CD14-positive monocyte (primary cell): Measurements from ENCODE around the gene ARIH2. TPM values are rescaled to one million over a fixed set of nuclear protein-coding genes. Genes with fewer than 3 reads are reported as not detected.

Source experiments
- DNase-seq, 3 donors: peaks; one replicate each; pipeline ENCODE4 v3.0.0-alpha.2; 2011 to 2022
- H2AFZ ChIP-seq: 2 replicates; pipeline ENCODE4 v1.6.0; 2012; ENCODE audit warnings: mild to moderate bottlenecking, low read depth, low read length, inconsistent platforms; ENCODE audit not compliant: insufficient read depth, poor library complexity, severe bottlenecking
- H3K27ac ChIP-seq, 2 donors: 1 replicate in 1 of 2; 2 replicates in 1 of 2; pipeline ENCODE4 v1.5.1; 2012 to 2013; ENCODE audit warnings: low read length in 2 of 2, control low read depth in 1 of 2, inconsistent platforms in 1 of 2, low read depth in 1 of 2, mild to moderate bottlenecking in 1 of 2
- H3K27me3 ChIP-seq, 2 donors: one replicate each; pipeline versions ENCODE4 v1.6.0 to v1.6.1; 2011 to 2013; ENCODE audit warnings: low read length in 2 of 2; ENCODE audit not compliant: control insufficient read depth in 2 of 2, insufficient read depth in 2 of 2
- H3K36me3 ChIP-seq, 2 donors: replicated peaks in 1 of 2; 1 replicate in 1 of 2; 2 replicates in 1 of 2; pipeline versions ENCODE4 v1.5.1 to v1.6.1; 2012 to 2013; ENCODE audit warnings: low read length in 2 of 2, control low read depth in 1 of 2, inconsistent platforms in 1 of 2, mild to moderate bottlenecking in 1 of 2; ENCODE audit not compliant: insufficient read depth in 2 of 2, control insufficient read depth in 1 of 2
- H3K4me1 ChIP-seq, 2 donors: 1 replicate in 1 of 2; 2 replicates in 1 of 2; pipeline versions ENCODE4 v1.5.1 to v1.6.1; 2012 to 2013; ENCODE audit warnings: low read length in 2 of 2, control low read depth in 1 of 2, inconsistent platforms in 1 of 2, mild to moderate bottlenecking in 1 of 2, moderate library complexity in 1 of 2; ENCODE audit not compliant: insufficient read depth in 2 of 2, control insufficient read depth in 1 of 2
- H3K4me2 ChIP-seq: replicated peaks from 2 replicates; pipeline ENCODE3; 2012; ENCODE audit warnings: low read length, moderate library complexity, mild to moderate bottlenecking; ENCODE audit not compliant: poor library complexity, severe bottlenecking; ENCODE audit errors: extremely low read depth
- H3K4me3 ChIP-seq, 3 experiments: fragments of 200-600 bp in 1 of 3; sonication (generic) in 1 of 3; replicated peaks in 1 of 3; 1 replicate in 2 of 3; 2 replicates in 1 of 3; pipeline ENCODE4 v1.5.1; 2011 to 2013; ENCODE audit warnings: low read length in 3 of 3, mild to moderate bottlenecking in 3 of 3, control low read depth in 2 of 3, low read depth in 2 of 3, inconsistent platforms in 1 of 3, moderate library complexity in 1 of 3
- H3K79me2 ChIP-seq: 2 replicates; pipeline ENCODE4 v1.6.0; 2012; ENCODE audit warnings: mild to moderate bottlenecking, control low read depth, inconsistent platforms, low read length, moderate library complexity; ENCODE audit not compliant: insufficient read depth
- H3K9ac ChIP-seq: 2 replicates; pipeline ENCODE4 v1.6.0; 2017; ENCODE audit warnings: low read length, mild to moderate bottlenecking; ENCODE audit not compliant: insufficient read depth, poor library complexity, severe bottlenecking
- H3K9me3 ChIP-seq, 2 donors: replicated peaks in 1 of 2; 1 replicate in 1 of 2; 2 replicates in 1 of 2; pipeline versions ENCODE4 v1.5.1 to v1.6.1; 2012 to 2013; ENCODE audit warnings: low read length in 2 of 2, control low read depth in 1 of 2; ENCODE audit not compliant: control insufficient read depth in 1 of 2, insufficient read depth in 1 of 2
- H4K20me1 ChIP-seq: 2 replicates; pipeline ENCODE4 v1.6.0; 2012; ENCODE audit warnings: mild to moderate bottlenecking, low read length, control low read depth, moderate library complexity; ENCODE audit not compliant: insufficient read depth
- H3K27ac Mint-ChIP-seq, 7 donors: one replicate each; pipeline ENCODE4 v1.8.0; 2020; ENCODE audit warnings: mild to moderate bottlenecking in 7 of 7, mixed read lengths in 7 of 7, moderate library complexity in 6 of 7, inconsistent platforms in 2 of 7
- H3K27me3 Mint-ChIP-seq, 3 donors: one replicate each; pipeline ENCODE4 v1.8.0; 2021 to 2022; ENCODE audit warnings: low read depth in 3 of 3, mild to moderate bottlenecking in 3 of 3, mixed read lengths in 3 of 3, moderate library complexity in 3 of 3, inconsistent platforms in 1 of 3
- H3K36me3 Mint-ChIP-seq, 2 donors: one replicate each; pipeline ENCODE4 v1.8.0; 2020; ENCODE audit warnings: mixed read lengths in 2 of 2, inconsistent platforms in 1 of 2, mild to moderate bottlenecking in 1 of 2
- H3K4me1 Mint-ChIP-seq: one replicate; pipeline ENCODE4 v1.8.0; 2020; ENCODE audit warnings: mild to moderate bottlenecking, mixed read lengths
- H3K4me3 Mint-ChIP-seq, 2 donors: one replicate each; pipeline ENCODE4 v1.8.0; 2020; ENCODE audit warnings: mild to moderate bottlenecking in 2 of 2, mixed read lengths in 2 of 2, moderate library complexity in 1 of 2
- H3K9me3 Mint-ChIP-seq, 7 donors: one replicate each; pipeline ENCODE4 v1.8.0; 2020 to 2022; ENCODE audit warnings: mixed read lengths in 7 of 7, mild to moderate bottlenecking in 6 of 7, moderate library complexity in 6 of 7, inconsistent platforms in 2 of 7
- CTCF ChIP-seq: fragments of 200-600 bp; IDR thresholded peaks from one replicate; pipeline ENCODE4 v1.8.0; 2022; ENCODE audit warnings: antibody characterized with exemption, mild to moderate bottlenecking
- WGBS: methylation state at CpG from one replicate; pipeline ENCODE4 v1.1.5; 2013; ENCODE audit warnings: missing lambda C conversion rate; ENCODE audit not compliant: insufficient coverage; 5-methylcytosine and 5-hydroxymethylcytosine counted together
- intact Hi-C, 2 donors: fragments of 100-400 bp; cut with micrococcal nuclease; formaldehyde crosslinking; loops; one replicate each; pipeline versions ENCODE4 v1.15.0 to v1.15.1; 2023
- polyA plus RNA-seq, 3 donors: library from polyadenylated mRNA; depleted of rRNA in 1 of 3; unstranded in 2 of 3; stranded (reverse) in 1 of 3; fragments of 300-500 nt in 2 of 3; fragments of >200 nt in 1 of 3; fragmentation: Illumina TruSeq in 2 of 3; gene quantifications; 1 replicate in 2 of 3; 2 replicates in 1 of 3; pipeline ENCODE4 v1.2.3, GENCODE V29; 2012 to 2021

Gene ARIH2
- polyA plus RNA-seq, 3 donors: 68.2 to 94.8 (median 72.2) TPM

- Histone ChIP-seq H3K4me1 (peaks cover 0 to 1% of the 10 kb centered on the region in 2 donors), H3K27ac (no peak overlapping the region), H3K9ac (no peak overlapping the region), H3K79me2 (peaks cover 14% of the 10 kb centered on the region), H3K4me2 (no peak overlapping the region), H4K20me1 (peaks cover 14% of the 10 kb centered on the region), H3K4me3 (no peak overlapping the region), H3K27me3 (no peaks in the 10 kb centered on the region), H3K36me3 (peaks cover 36 to 56% of the 10 kb centered on the region in 2 donors), H2AFZ (no peak overlapping the region), H3K9me3 (no peaks in the 10 kb centered on the region)
- Mint-ChIP-seq H3K4me1 (peaks cover 5% of the 10 kb centered on the region), H3K27ac (no peak overlapping the region), H3K9me3 (no peaks in the 10 kb centered on the region), H3K27me3 (peaks cover 0 to 2% (median 0%) of the 10 kb centered on the region in 3 donors), H3K36me3 (peaks cover 38 to 65% of the 10 kb centered on the region in 2 donors), H3K4me3 (no peak overlapping the region)
- no peak for DNase-seq
- intact Hi-C loops: no loop called here
- WGBS: 100% methylated on average over 2 of the region's 2 CpGs
- TF ChIP-seq CTCF: no peak
Measured at GRCh38 chr3:48957006-48957705, 38.5 kb downstream of the ARIH2 start.

- Histone ChIP-seq H4K20me1 (peaks cover 5% of the 10 kb centered on the region), H3K27me3 (no peaks in the 10 kb centered on the region), H3K4me3 (no peak overlapping the region), H3K79me2 (peaks cover 3% of the 10 kb centered on the region), H3K4me2 (no peak overlapping the region), H2AFZ (no peak overlapping the region), H3K4me1 (no peaks in the 10 kb centered on the region), H3K9me3 (no peaks in the 10 kb centered on the region), H3K27ac (no peak overlapping the region), H3K36me3 (peaks cover 38 to 62% of the 10 kb centered on the region in 2 donors), H3K9ac (no peak overlapping the region)
- H3K4me1 Mint-ChIP-seq: no peaks in the 10 kb centered on the region
- no peak overlapping the region for H3K27ac Mint-ChIP-seq
- no peak overlapping the region for H3K4me3 Mint-ChIP-seq
- intact Hi-C loops: no loop called here
- DNase-seq: no peak
- no peaks in the 10 kb centered on the region for H3K27me3 Mint-ChIP-seq
- WGBS: 100% methylated on average over 1 of the region's 4 CpGs
- no peak for TF ChIP-seq CTCF
- H3K9me3 Mint-ChIP-seq: no peaks in the 10 kb centered on the region
- peaks cover 45 to 67% of the 10 kb centered on the region in 2 donors for H3K36me3 Mint-ChIP-seq
Measured at GRCh38 chr3:48960841-48961413, 42.3 kb downstream of the ARIH2 start.
